Endodermal cell (in vitro differentiated cells): ENCODE measurements around the gene FABP7. TPM values are rescaled to one million over a fixed set of nuclear protein-coding genes. Genes with fewer than 3 reads are reported as not detected.

Source experiments
- DNase-seq: peaks from one replicate; pipeline ENCODE4 v3.0.0-alpha.2; 2017
- H3K27ac ChIP-seq: 2 replicates; pipeline ENCODE4 v1.5.1; 2013; ENCODE audit warnings: mild to moderate bottlenecking, low read depth, low read length, moderate library complexity
- H3K27me3 ChIP-seq: 2 replicates; pipeline ENCODE4 v1.6.1; 2013; ENCODE audit warnings: mild to moderate bottlenecking, low read length, moderate library complexity; ENCODE audit not compliant: insufficient read depth, control insufficient read depth, poor library complexity, severe bottlenecking
- H3K36me3 ChIP-seq: 2 replicates; pipeline ENCODE4 v1.7.0; 2013; ENCODE audit warnings: mild to moderate bottlenecking, low read length, moderate library complexity; ENCODE audit not compliant: control insufficient read depth, insufficient read depth
- H3K4me1 ChIP-seq: one replicate; pipeline ENCODE4 v1.7.0; 2013; ENCODE audit warnings: low read length; ENCODE audit not compliant: control insufficient read depth, insufficient read depth
- H3K4me3 ChIP-seq: 2 replicates; pipeline ENCODE4 v1.5.1; 2013; ENCODE audit warnings: mild to moderate bottlenecking, low read length, moderate library complexity
- H3K9ac ChIP-seq: 2 replicates; pipeline ENCODE4 v1.6.1; 2013; ENCODE audit warnings: mild to moderate bottlenecking, low read length, moderate library complexity; ENCODE audit not compliant: poor library complexity, severe bottlenecking; ENCODE audit errors: extremely low read depth
- H3K9me3 ChIP-seq: 2 replicates; pipeline ENCODE4 v1.6.1; 2013; ENCODE audit warnings: mild to moderate bottlenecking, low read length, moderate library complexity; ENCODE audit not compliant: control insufficient read depth
- H3K27ac Mint-ChIP-seq: 2 replicates; pipeline ENCODE4 v1.8.0; 2020; ENCODE audit warnings: mixed read lengths
- H3K27me3 Mint-ChIP-seq: 2 replicates; pipeline ENCODE4 v1.8.0; 2021; ENCODE audit warnings: mild to moderate bottlenecking, mixed read lengths; ENCODE audit not compliant: insufficient read depth
- H3K36me3 Mint-ChIP-seq: 2 replicates; pipeline ENCODE4 v1.8.0; 2020; ENCODE audit warnings: low read depth, mixed read lengths
- H3K4me1 Mint-ChIP-seq: 2 replicates; pipeline ENCODE4 v1.8.0; 2020; ENCODE audit warnings: mixed read lengths
- H3K4me3 Mint-ChIP-seq: 2 replicates; pipeline ENCODE4 v1.8.0; 2020; ENCODE audit warnings: mild to moderate bottlenecking, moderate library complexity, mixed read lengths
- H3K9me3 Mint-ChIP-seq: 2 replicates; pipeline ENCODE4 v1.8.0; 2020; ENCODE audit warnings: mild to moderate bottlenecking, mixed read lengths
- CTCF ChIP-seq: fragments of 200-600 bp; sonication (generic); conservative IDR thresholded peaks from 2 replicates; pipeline ENCODE4 v1.5.0; 2021; ENCODE audit warnings: antibody characterized with exemption, mild to moderate bottlenecking
- WGBS, 2 experiments: methylation state at CpG; one replicate each; pipeline versions ENCODE4 v1.1.5 to v1.1.7; 2013; ENCODE audit warnings: missing lambda C conversion rate in 2 of 2, mixed read lengths in 1 of 2; ENCODE audit not compliant: insufficient coverage in 1 of 2, insufficient read length in 1 of 2; 5-methylcytosine and 5-hydroxymethylcytosine counted together
- total RNA-seq, 2 donors: library from RNA; stranded (reverse); fragmentation: NEBNext Ultra II Directional in 1 of 2; extraction: Animal tissue kit (Norgen Biotek cat#: 25700) in 1 of 2; gene quantifications; 2 replicates in 1 of 2; 3 replicates in 1 of 2; pipeline ENCODE4 v1.2.1, GENCODE V29; 2021

Gene FABP7
- total RNA-seq, 2 donors from 2014 or later: 2.7 to 3.4 TPM

DNA sequence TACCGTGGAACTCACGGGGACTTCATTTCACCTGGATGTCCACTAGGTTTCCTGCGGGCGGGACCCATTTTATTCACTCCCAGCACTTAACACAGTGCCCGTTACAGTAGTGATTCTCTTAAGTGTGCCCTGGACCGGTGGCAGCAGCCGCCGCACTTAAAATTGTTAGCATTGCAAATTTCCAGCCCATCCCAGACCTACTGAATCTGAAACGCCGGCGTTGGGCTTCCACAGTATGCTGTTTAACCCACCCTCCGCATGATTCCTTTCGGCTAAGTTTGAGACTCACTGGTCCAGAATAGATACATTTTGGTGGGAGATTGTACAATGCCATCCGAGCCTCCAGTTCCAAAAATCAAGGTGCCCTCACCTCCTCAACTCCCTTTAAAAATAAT lies 10.5 kb downstream of the FABP7 start:
- H3K27me3 ChIP-seq: no peaks in the 10 kb centered on the region
- peaks cover 30% of the 10 kb centered on the region for H3K27me3 Mint-ChIP-seq
- H3K4me3 Mint-ChIP-seq: peak overlapping the region; percentile 74
- H3K9ac ChIP-seq: peak overlapping the region; percentile 68
- TF ChIP-seq CTCF: no peak
- 0 to 12% methylated on average over 6 to 14 of the region's 14 CpGs for WGBS, 2 experiments
- no peaks in the 10 kb centered on the region for H3K9me3 Mint-ChIP-seq
- H3K4me1 ChIP-seq: peaks cover 27% of the 10 kb centered on the region
- no peaks in the 10 kb centered on the region for H3K36me3 Mint-ChIP-seq
- H3K36me3 ChIP-seq: no peaks in the 10 kb centered on the region
- H3K4me3 ChIP-seq: peak overlapping the region; percentile 95
- no peaks in the 10 kb centered on the region for H3K9me3 ChIP-seq
- no peak for DNase-seq
- H3K27ac ChIP-seq: peak overlapping the region; percentile 55
- H3K4me1 Mint-ChIP-seq: peaks cover 40% of the 10 kb centered on the region
- H3K27ac Mint-ChIP-seq: peak overlapping the region; percentile 80

GRCh38 chr6:122790423-122791309 lies 11.2 kb downstream of the FABP7 start:
- Mint-ChIP-seq H3K36me3 (no peaks in the 10 kb centered on the region), H3K27ac (peak overlapping the region; percentile 80), H3K4me1 (peaks cover 40% of the 10 kb centered on the region), H3K4me3 (peak overlapping the region; percentile 74), H3K27me3 (peaks cover 29% of the 10 kb centered on the region), H3K9me3 (no peaks in the 10 kb centered on the region)
- Histone ChIP-seq H3K36me3 (no peaks in the 10 kb centered on the region), H3K9ac (peak overlapping the region; percentile 68), H3K4me1 (peaks cover 27% of the 10 kb centered on the region), H3K9me3 (no peaks in the 10 kb centered on the region), H3K27me3 (no peaks in the 10 kb centered on the region), H3K4me3 (peak overlapping the region; percentile 95), H3K27ac (no peak overlapping the region)
- peak; percentile 36 for TF ChIP-seq CTCF
- peak; percentile 61 for DNase-seq
- 59 to 65% methylated on average over 10 to 14 of the region's 14 CpGs for WGBS, 2 experiments

DNA sequence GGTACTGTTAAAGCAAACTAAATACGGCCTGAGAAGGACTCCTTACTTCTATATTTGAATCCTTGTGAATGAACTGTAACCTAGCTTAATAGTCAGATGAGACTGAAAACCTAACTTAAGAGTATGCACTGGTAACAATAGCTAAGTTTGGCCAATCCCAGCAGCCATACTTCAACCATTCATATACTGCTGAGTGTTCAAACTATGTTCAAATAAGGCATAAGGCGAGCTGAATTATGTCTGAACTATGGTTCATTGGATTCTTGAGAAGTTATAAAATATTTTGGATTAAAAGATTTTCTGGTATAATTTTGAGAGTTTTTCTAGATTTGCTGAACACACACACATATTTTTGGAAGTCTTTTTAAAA lies 11.8 kb downstream of the FABP7 start:
- peaks cover 27% of the 10 kb centered on the region for H3K4me1 ChIP-seq
- no peak overlapping the region for H3K27ac ChIP-seq

More for the DNA sequence above, 11.8 kb downstream of the FABP7 start:
- Histone ChIP-seq H3K27me3 (no peaks in the 10 kb centered on the region), H3K9me3 (no peaks in the 10 kb centered on the region), H3K9ac (no peak overlapping the region), H3K36me3 (no peaks in the 10 kb centered on the region), H3K4me3 (no peak overlapping the region)
- H3K27me3 Mint-ChIP-seq: peaks cover 23% of the 10 kb centered on the region
- 92 to 100% methylated on average over 2 of the region's 2 CpGs for WGBS, 2 experiments
- no peak for TF ChIP-seq CTCF
- no peak for DNase-seq
- peak overlapping the region; percentile 74 for H3K4me3 Mint-ChIP-seq
- no peaks in the 10 kb centered on the region for H3K36me3 Mint-ChIP-seq
- H3K27ac Mint-ChIP-seq: no peak overlapping the region
- H3K9me3 Mint-ChIP-seq: no peaks in the 10 kb centered on the region
- peaks cover 40% of the 10 kb centered on the region for H3K4me1 Mint-ChIP-seq
